Endothelial cell of umbilical vein (primary cell): ENCODE results near the gene RPP30. TPM values are rescaled to one million over a fixed set of nuclear protein-coding genes. Genes with fewer than 3 reads are reported as not detected.

Experiments used
- BruUV-seq: library from RNA; stranded (reverse); fragments of 400-500 nt; replicated peaks from 2 replicates; lab custom pipeline; 2021; lab: Mats Ljungman, UMichigan
- CTCF ChIA-PET: fragments of 300-600, 350-600 bp; sonication (Branson Sonifier 250); formaldehyde crosslinking; loops from one replicate; lab custom pipeline; 2021; ENCODE audit warnings: antibody characterized with exemption, inconsistent platforms; lab: Charles Lee
- POLR2A ChIA-PET: fragments of 300-600, 350-600 bp; sonication (Branson Sonifier 250); formaldehyde crosslinking; loops from one replicate; lab custom pipeline; 2021; ENCODE audit warnings: antibody characterized with exemption, inconsistent platforms; lab: Charles Lee
- DNase-seq: peaks from one replicate; pipeline ENCODE4 v3.0.0-alpha.2; 2011; ENCODE audit warnings: low read depth, low spot score
- FAIRE-seq: peaks from 2 replicates; lab custom pipeline; 2011; peaks lifted over from hg19 to GRCh38; lab: Jason Lieb, UNC
- H2AFZ ChIP-seq: 2 replicates; pipeline ENCODE4 v1.6.0; 2012; ENCODE audit warnings: low read depth, low read length, control low read depth, inconsistent platforms
- H3K27ac ChIP-seq: 2 replicates; pipeline ENCODE4 v1.5.1; 2011; ENCODE audit warnings: low read depth, mild to moderate bottlenecking, control low read depth, low read length, moderate library complexity; ENCODE audit not compliant: insufficient read depth
- H3K27me3 ChIP-seq, 2 experiments: 2 replicates each; pipeline versions ENCODE4 v1.6.0 to v1.6.1; 2011; ENCODE audit warnings: low read length in 2 of 2, mixed read lengths in 1 of 2; ENCODE audit not compliant: control insufficient read depth in 2 of 2, insufficient read depth in 2 of 2
- H3K36me3 ChIP-seq, 2 experiments: 2 replicates in 1 of 2; 3 replicates in 1 of 2; pipeline ENCODE4 v1.5.1; 2011; ENCODE audit warnings: low read length in 2 of 2, mild to moderate bottlenecking in 1 of 2, moderate library complexity in 1 of 2; ENCODE audit not compliant: control insufficient read depth in 2 of 2, insufficient read depth in 2 of 2; ENCODE audit errors: extremely low read depth in 1 of 2
- H3K4me1 ChIP-seq: 3 replicates; pipeline ENCODE4 v1.5.1; 2011; ENCODE audit warnings: mild to moderate bottlenecking, low read length; ENCODE audit not compliant: control insufficient read depth, insufficient read depth; ENCODE audit errors: extremely low read depth
- H3K4me2 ChIP-seq: 2 replicates; pipeline ENCODE4 v1.6.1; 2011; ENCODE audit warnings: low read length, control low read depth, mixed read lengths; ENCODE audit not compliant: insufficient read depth
- H3K4me3 ChIP-seq, 3 experiments: fragments of 200-600 bp in 1 of 3; sonication (generic), shearing (Covaris generic) in 1 of 3; replicated peaks in 1 of 3; 2 replicates each; pipeline ENCODE4 v1.5.1; 2011 to 2016; ENCODE audit warnings: control low read depth in 3 of 3, low read length in 3 of 3, mild to moderate bottlenecking in 2 of 3, inconsistent platforms in 1 of 3, low read depth in 1 of 3, moderate library complexity in 1 of 3; ENCODE audit not compliant: insufficient read depth in 1 of 3
- H3K79me2 ChIP-seq: 2 replicates; pipeline ENCODE4 v1.6.0; 2012; ENCODE audit warnings: low read length, inconsistent platforms; ENCODE audit not compliant: control insufficient read depth, insufficient read depth
- H3K9ac ChIP-seq: replicated peaks from 2 replicates; pipeline ENCODE3; 2011; ENCODE audit warnings: low read length, control low read depth; ENCODE audit not compliant: insufficient read depth; ENCODE audit errors: extremely low read depth
- H3K9me1 ChIP-seq: replicated peaks from 3 replicates; pipeline ENCODE4 v1.6.0; 2011; ENCODE audit warnings: mild to moderate bottlenecking, low read length; ENCODE audit not compliant: control insufficient read depth, insufficient read depth; ENCODE audit errors: extremely low read depth
- H3K9me3 ChIP-seq: replicated peaks from 2 replicates; pipeline ENCODE4 v1.5.1; 2012; ENCODE audit warnings: low read length, inconsistent platforms; ENCODE audit not compliant: control insufficient read depth, insufficient read depth
- H4K20me1 ChIP-seq: replicated peaks from 2 replicates; pipeline ENCODE3; 2011; ENCODE audit warnings: mild to moderate bottlenecking, low read length; ENCODE audit not compliant: control insufficient read depth, insufficient read depth; ENCODE audit errors: extremely low read depth
- JUN ChIP-seq: IDR thresholded peaks from 2 replicates; pipeline ENCODE4 v1.6.1; 2011; ENCODE audit warnings: borderline replicate concordance, low read depth; ENCODE audit not compliant: insufficient read length, insufficient read depth
- POLR2A ChIP-seq: IDR thresholded peaks from 2 replicates; pipeline ENCODE4 v1.6.1; 2012; ENCODE audit warnings: low read depth, mild to moderate bottlenecking, control low read depth, low read length
- dilution Hi-C: fragments of 300-500 bp; cut with MboI; formaldehyde crosslinking; loops from one replicate; pipeline ENCODE4 v1.15.0; 2019; ENCODE audit warnings: low sequenced_read_pairs; ENCODE audit not compliant: extremely low pct_ligation_motif_present
- intact Hi-C: fragments of 100-400 bp; cut with micrococcal nuclease; formaldehyde crosslinking; loops from one replicate; pipeline ENCODE4 v1.10.0; 2022
- polyA plus RNA-seq, 4 experiments: library from polyadenylated mRNA; depleted of rRNA in 3 of 4; stranded (reverse) in 3 of 4; unstranded in 1 of 4; fragments of >200 nt; gene quantifications; 2 replicates each; pipeline versions ENCODE4 v1.2.1 to v1.2.3, GENCODE V29; 2011 to 2012; ENCODE audit warnings: missing spikeins in 1 of 4
- total RNA-seq: library from RNA; stranded (reverse); gene quantifications from 2 replicates; pipeline ENCODE4 v1.2.3, GENCODE V29; 2021
- TF ChIP-seq, protein P1 (sequence below): IDR thresholded peaks from 2 replicates; pipeline ENCODE4 v1.6.1; 2011; ENCODE audit not compliant: insufficient read depth, insufficient read length

RPP30 gene
- total and polyA plus RNA-seq, 2 donors (not counting 3 experiments of a cell fraction or from before 2014, with no cell fraction given), result 21.1 to 47.8 TPM

DNA sequence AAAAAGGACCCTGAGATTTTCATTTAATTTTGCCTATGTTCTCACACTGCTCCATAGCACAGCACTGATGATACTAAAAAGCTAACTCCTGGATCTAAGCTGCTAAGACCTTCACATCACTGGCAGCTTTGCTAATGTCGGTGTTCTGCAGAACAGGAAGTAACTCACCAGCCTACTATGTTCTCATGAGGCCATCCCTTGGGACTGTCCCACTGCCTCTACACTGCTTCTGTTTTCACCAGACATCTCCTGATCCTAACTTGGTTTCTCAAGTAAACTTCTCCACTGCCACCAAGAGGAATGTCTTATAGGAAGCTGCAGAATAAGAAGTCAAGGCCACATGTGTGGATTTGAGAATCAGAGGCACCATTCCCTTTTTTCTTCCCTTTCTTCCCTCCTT is 29.0 kb upstream of the RPP30 start:
- no peak overlapping the region for H3K9ac ChIP-seq
- H3K4me2 ChIP-seq, result no peak overlapping the region
- POLR2A ChIA-PET, result interaction anchor here (0.7 kb wide), 1 partner anchor 775 kb away, joined by 4 read pairs; no protein-coding TSS in a partner anchor
- dilution Hi-C loops, result no loop called here
- intact Hi-C loops, result no loop called here
- H3K4me3 ChIP-seq, result no peak overlapping the region
- H3K79me2 ChIP-seq, result no peaks in the 10 kb centered on the region
- H3K36me3 ChIP-seq, result no peaks in the 10 kb centered on the region
- H3K4me1 ChIP-seq, result no peaks in the 10 kb centered on the region
- H3K27me3 ChIP-seq, result peaks cover 2 to 10% of the 10 kb centered on the region in 2 experiments
- no peaks in the 10 kb centered on the region for H3K9me3 ChIP-seq
- H3K9me1 ChIP-seq, result no peaks in the 10 kb centered on the region
- no peak overlapping the region for H3K27ac ChIP-seq
- no peak for FAIRE-seq
- BruUV-seq, result no TSS peak
- no peak for DNase-seq
- no peak overlapping the region for H2AFZ ChIP-seq
- H4K20me1 ChIP-seq, result no peaks in the 10 kb centered on the region
- CTCF ChIA-PET, result no interaction called here
- TF ChIP-seq, protein P1, sequence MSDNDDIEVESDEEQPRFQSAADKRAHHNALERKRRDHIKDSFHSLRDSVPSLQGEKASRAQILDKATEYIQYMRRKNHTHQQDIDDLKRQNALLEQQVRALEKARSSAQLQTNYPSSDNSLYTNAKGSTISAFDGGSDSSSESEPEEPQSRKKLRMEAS, result no peak
- no peak for TF ChIP-seq JUN

DNA sequence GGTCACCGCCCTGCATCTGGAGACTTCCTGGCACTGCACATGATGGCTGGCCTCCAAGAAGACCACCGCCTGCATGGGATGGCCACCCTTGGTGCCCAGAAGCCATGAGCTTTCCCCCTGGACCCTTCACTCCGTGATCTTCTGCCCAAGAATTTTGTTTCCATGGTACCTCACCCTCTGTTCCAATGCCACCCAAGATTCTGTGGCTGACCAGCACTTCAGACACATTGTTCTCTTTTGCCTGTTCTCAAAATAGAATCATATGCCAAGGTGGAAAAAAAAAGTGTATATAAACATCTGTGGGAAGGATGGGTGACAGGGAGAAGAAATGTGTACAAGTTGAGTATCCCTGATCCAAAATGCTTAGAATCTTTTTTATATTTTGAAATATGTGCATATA is 26.0 kb upstream of the RPP30 start:
- Histone ChIP-seq H3K27me3 (peaks cover 0 to 4% of the 10 kb centered on the region in 2 experiments), H3K4me2 (no peak overlapping the region), H3K9me3 (no peaks in the 10 kb centered on the region), H2AFZ (no peak overlapping the region), H3K27ac (no peak overlapping the region), H3K79me2 (no peaks in the 10 kb centered on the region), H3K36me3 (no peaks in the 10 kb centered on the region), H3K4me3 (no peak overlapping the region), H3K4me1 (no peaks in the 10 kb centered on the region), H4K20me1 (no peaks in the 10 kb centered on the region), H3K9ac (no peak overlapping the region), H3K9me1 (no peaks in the 10 kb centered on the region)
- no peak for FAIRE-seq
- no peak for TF ChIP-seq POLR2A
- ChIA-PET POLR2A (no interaction called here), CTCF (no interaction called here)
- no peak for DNase-seq
- intact Hi-C loops, result no loop called here
- BruUV-seq, result no TSS peak
- dilution Hi-C loops, result no loop called here
